IMR-90 (cell line): ENCODE results near the gene SAMD11. TPM values are rescaled to one million over a fixed set of nuclear protein-coding genes. Genes with fewer than 3 reads are reported as not detected.

Experiments
- ATAC-seq: fragments of 200-7000 bp; cut with Tn5 transposase; 2 replicates; pipeline ENCODE4 v1.9.1; 2020; ENCODE audit warnings: low read depth, mild to moderate bottlenecking, moderate library complexity
- BruUV-seq: library from RNA; stranded (reverse); fragments of 400-500 nt; replicated peaks from 2 replicates; lab custom pipeline; 2021; lab: Mats Ljungman, UMichigan
- CTCF ChIA-PET: fragments of 300-600 bp; formaldehyde crosslinking; extraction: SDS; loops from one replicate; lab custom pipeline; 2021; ENCODE audit warnings: antibody characterized with exemption; lab: Yijun Ruan, JAX
- POLR2A ChIA-PET: fragments of 300-600 bp; sonication (Branson Sonifier 250); formaldehyde crosslinking; loops from one replicate; lab custom pipeline; 2022; ENCODE audit warnings: antibody characterized with exemption; ENCODE audit not compliant: unreplicated experiment; lab: Charles Lee
- DNase-seq: peaks from one replicate; pipeline ENCODE4 v3.0.0; 2013
- H2AFZ ChIP-seq: replicated peaks from 2 replicates; pipeline ENCODE3; 2013; ENCODE audit warnings: low read length, mild to moderate bottlenecking; ENCODE audit not compliant: poor library complexity
- H2AK5ac ChIP-seq: 2 replicates; pipeline ENCODE4 v1.6.1; 2013; ENCODE audit warnings: low read depth, low read length, inconsistent platforms
- H2AK9ac ChIP-seq: replicated peaks from 2 replicates; pipeline ENCODE3; 2013; ENCODE audit warnings: mild to moderate bottlenecking, low read depth, low read length, moderate library complexity; ENCODE audit not compliant: poor library complexity
- H2BK120ac ChIP-seq: 2 replicates; pipeline ENCODE4 v1.6.1; 2013; ENCODE audit warnings: low read depth, low read length, inconsistent platforms
- H2BK15ac ChIP-seq: 3 replicates; pipeline ENCODE4 v1.6.1; 2013; ENCODE audit warnings: low read depth, low read length, inconsistent platforms
- H2BK20ac ChIP-seq: 2 replicates; pipeline ENCODE4 v1.6.1; 2013; ENCODE audit warnings: low read depth, mild to moderate bottlenecking, inconsistent platforms, low read length, moderate library complexity
- H2BK5ac ChIP-seq: 2 replicates; pipeline ENCODE4 v1.6.1; 2013; ENCODE audit warnings: mild to moderate bottlenecking, low read depth, low read length, inconsistent platforms; ENCODE audit not compliant: poor library complexity, severe bottlenecking
- H3K14ac ChIP-seq: replicated peaks from 2 replicates; pipeline ENCODE4 v1.6.1; 2013; ENCODE audit warnings: low read depth, low read length, inconsistent platforms
- H3K18ac ChIP-seq: 2 replicates; pipeline ENCODE4 v1.6.1; 2013; ENCODE audit warnings: low read depth, low read length, control low read depth
- H3K23ac ChIP-seq: 2 replicates; pipeline ENCODE4 v1.6.1; 2013; ENCODE audit warnings: low read depth, low read length, inconsistent platforms
- H3K27ac ChIP-seq: 2 replicates; pipeline ENCODE4 v1.5.1; 2013; ENCODE audit warnings: mild to moderate bottlenecking, control low read depth, low read length; ENCODE audit not compliant: insufficient read depth
- H3K27me3 ChIP-seq: 2 replicates; pipeline ENCODE4 v1.6.1; 2013; ENCODE audit warnings: low read length; ENCODE audit not compliant: control insufficient read depth, insufficient read depth
- H3K36me3 ChIP-seq: 2 replicates; pipeline ENCODE4 v1.6.1; 2013; ENCODE audit warnings: low read length, mixed read lengths; ENCODE audit not compliant: control insufficient read depth, insufficient read depth
- H3K4ac ChIP-seq: 2 replicates; pipeline ENCODE4 v1.6.1; 2013; ENCODE audit warnings: low read depth, low read length, inconsistent platforms
- H3K4me1 ChIP-seq: 2 replicates; pipeline ENCODE4 v1.6.1; 2013; ENCODE audit warnings: low read length, mixed read lengths; ENCODE audit not compliant: control insufficient read depth, insufficient read depth
- H3K4me2 ChIP-seq: 2 replicates; pipeline ENCODE4 v1.6.1; 2013; ENCODE audit warnings: low read depth, mild to moderate bottlenecking, control low read depth, low read length, moderate library complexity
- H3K4me3 ChIP-seq: 2 replicates; pipeline ENCODE4 v1.5.1; 2013; ENCODE audit warnings: low read depth, mild to moderate bottlenecking, control low read depth, low read length, moderate library complexity; ENCODE audit not compliant: insufficient read depth
- H3K56ac ChIP-seq: 2 replicates; pipeline ENCODE4 v1.6.1; 2013; ENCODE audit warnings: low read length, inconsistent platforms; ENCODE audit not compliant: insufficient read depth; ENCODE audit errors: extremely low read depth
- H3K79me1 ChIP-seq, 2 experiments: 2 replicates each; pipeline ENCODE4 v1.6.1; 2013; ENCODE audit warnings: low read length in 2 of 2, inconsistent platforms in 1 of 2, low read depth in 1 of 2
- H3K9ac ChIP-seq: 2 replicates; pipeline ENCODE4 v1.6.1; 2013; ENCODE audit warnings: low read depth, low read length, control low read depth
- H3K9me1 ChIP-seq: 2 replicates; pipeline ENCODE4 v1.6.1; 2013; ENCODE audit warnings: low read length, inconsistent platforms; ENCODE audit not compliant: insufficient read depth
- H3K9me3 ChIP-seq: 2 replicates; pipeline ENCODE4 v1.6.1; 2013; ENCODE audit warnings: low read length; ENCODE audit not compliant: control insufficient read depth, insufficient read depth
- H4K20me1 ChIP-seq: 2 replicates; pipeline ENCODE4 v1.6.1; 2013; ENCODE audit warnings: low read length, inconsistent platforms; ENCODE audit not compliant: insufficient read depth
- H4K5ac ChIP-seq: 2 replicates; pipeline ENCODE4 v1.6.1; 2013; ENCODE audit warnings: mild to moderate bottlenecking, low read depth, low read length, control low read depth
- H4K8ac ChIP-seq, 2 experiments: 2 replicates each; pipeline ENCODE4 v1.6.1; 2013; ENCODE audit warnings: low read depth in 2 of 2, low read length in 2 of 2, control low read depth in 1 of 2, inconsistent platforms in 1 of 2
- H4K91ac ChIP-seq: 2 replicates; pipeline ENCODE4 v1.6.1; 2013; ENCODE audit warnings: low read depth, low read length, inconsistent platforms; ENCODE audit not compliant: insufficient read depth
- CHD1 ChIP-seq: IDR thresholded peaks from 2 replicates; pipeline ENCODE4 v1.6.1; 2012; ENCODE audit warnings: low read depth, low read length, improper control_type of control experiment
- CTCF ChIP-seq: conservative IDR thresholded peaks from 2 replicates; pipeline ENCODE4 v1.5.1; 2012; ENCODE audit warnings: mild to moderate bottlenecking, low read depth, low read length, improper control_type of control experiment
- MAZ ChIP-seq: IDR thresholded peaks from 2 replicates; pipeline ENCODE4 v1.6.1; 2012; ENCODE audit warnings: low read depth, mild to moderate bottlenecking, low read length, improper control_type of control experiment, moderate library complexity, borderline replicate concordance
- MXI1 ChIP-seq: IDR thresholded peaks from 2 replicates; pipeline ENCODE4 v1.6.1; 2012; ENCODE audit warnings: low read depth, mild to moderate bottlenecking, low read length, moderate library complexity, borderline replicate concordance
- POLR2A ChIP-seq: IDR thresholded peaks from 2 replicates; pipeline ENCODE4 v1.6.1; 2012; ENCODE audit warnings: mild to moderate bottlenecking, low read depth, low read length
- RAD21 ChIP-seq: IDR thresholded peaks from 2 replicates; pipeline ENCODE4 v1.6.1; 2012; ENCODE audit warnings: low read length, improper control_type of control experiment
- RFX5 ChIP-seq: IDR thresholded peaks from 2 replicates; pipeline ENCODE4 v1.8.0; 2012; ENCODE audit warnings: low read depth, mild to moderate bottlenecking, low read length, moderate library complexity
- SMC3 ChIP-seq: fragments of 150-350 bp; IDR thresholded peaks from 2 replicates; pipeline ENCODE4 v1.6.1; 2016; ENCODE audit warnings: low read depth, mild to moderate bottlenecking, antibody characterized with exemption, low read length, moderate library complexity
- WGBS, 2 experiments: methylation state at CpG; one replicate each; pipeline versions ENCODE4 v1.1.5 to v1.1.7; 2013; ENCODE audit warnings: missing lambda C conversion rate in 2 of 2; ENCODE audit not compliant: insufficient read length in 1 of 2; ENCODE audit errors: extremely low coverage in 2 of 2; 5-methylcytosine and 5-hydroxymethylcytosine counted together
- dilution Hi-C: fragments of 300-500 bp; cut with HindIII; formaldehyde crosslinking; loops from one replicate; pipeline ENCODE4 v1.14.3; 2018; ENCODE audit warnings: low sequenced_read_pairs; ENCODE audit not compliant: unreplicated experiment
- in situ Hi-C: fragments of 300-500 bp; cut with MboI; formaldehyde crosslinking; loops from 3 replicates; pipeline ENCODE4 v1.14.3; 2019; ENCODE audit warnings: low sequenced_read_pairs, inconsistent platforms, mixed read lengths
- intact Hi-C: fragments of 100-400 bp; cut with micrococcal nuclease; formaldehyde crosslinking; loops from 2 replicates; pipeline ENCODE4 v1.10.0; 2022
- polyA plus RNA-seq, 3 experiments: library from polyadenylated mRNA; depleted of rRNA; stranded (reverse); fragments of >200 nt; gene quantifications; 2 replicates each; pipeline ENCODE4 v1.2.3, GENCODE V29; 2012; ENCODE audit warnings: low replicate concordance in 1 of 3
- total RNA-seq: library from RNA; depleted of rRNA; stranded (reverse); fragments of >200 nt; gene quantifications from 2 replicates; pipeline ENCODE4 v1.2.3, GENCODE V29; 2012
- TF ChIP-seq, protein P1 (sequence below): fragments of 150-350 bp; IDR thresholded peaks from 2 replicates; pipeline ENCODE4 v1.6.1; 2017; ENCODE audit warnings: mild to moderate bottlenecking, antibody characterized with exemption, low read length, low read depth

The SAMD11 gene
- total and polyA plus RNA-seq, 2 of the 4 experiments (the other 2 are of a cell fraction), result 5.9 to 22.9 TPM

- TF ChIP-seq, protein P1, sequence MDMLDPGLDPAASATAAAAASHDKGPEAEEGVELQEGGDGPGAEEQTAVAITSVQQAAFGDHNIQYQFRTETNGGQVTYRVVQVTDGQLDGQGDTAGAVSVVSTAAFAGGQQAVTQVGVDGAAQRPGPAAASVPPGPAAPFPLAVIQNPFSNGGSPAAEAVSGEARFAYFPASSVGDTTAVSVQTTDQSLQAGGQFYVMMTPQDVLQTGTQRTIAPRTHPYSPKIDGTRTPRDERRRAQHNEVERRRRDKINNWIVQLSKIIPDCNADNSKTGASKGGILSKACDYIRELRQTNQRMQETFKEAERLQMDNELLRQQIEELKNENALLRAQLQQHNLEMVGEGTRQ, result no peak
These were observed 54.5 kb downstream of the SAMD11 start (continued) for GRCh38 chr1:978069-978834.

GRCh38 chr1:978835-979743 lies 55.4 kb downstream of the SAMD11 start:
- Histone ChIP-seq H3K9me3 (no peaks in the 10 kb centered on the region), H3K9ac (no peak overlapping the region), H2BK20ac (no peak overlapping the region), H4K91ac (no peak overlapping the region), H3K56ac (no peak overlapping the region), H2BK5ac (no peak overlapping the region), H3K4me3 (no peak overlapping the region), H2AK9ac (no peak overlapping the region), H3K36me3 (no peaks in the 10 kb centered on the region), H4K8ac (no peak overlapping the region), H3K4me1 (0 out of 2 replicates have a peak, but pooled peaks cover 2% of the 10 kb centered on the region), H3K27ac (no peak overlapping the region), H3K23ac (no peak overlapping the region), H3K14ac (no peak overlapping the region), H3K18ac (no peak overlapping the region), H2BK120ac (no peak overlapping the region), H4K20me1 (no peaks in the 10 kb centered on the region; the same call in 1 of the 2 replicates), H2AK5ac (no peak overlapping the region), H3K9me1 (no peaks in the 10 kb centered on the region), H3K4me2 (no peak overlapping the region), H2BK15ac (no peak overlapping the region), H3K79me1 (no peaks in the 10 kb centered on the region), H3K4ac (no peak overlapping the region), H3K27me3 (peaks cover 5% of the 10 kb centered on the region; the same call in 1 of the 2 replicates), H2AFZ (no peak overlapping the region), H4K5ac (no peak overlapping the region)
- 84% methylated on average over 33 of the region's 60 CpGs; no CpG with 5 or more reads in 1 of the 2 experiments for WGBS, 2 experiments
- no TSS peak for BruUV-seq
- dilution Hi-C loops, result no loop called here
- ChIA-PET CTCF (no interaction called here), POLR2A (no interaction called here)
- intact Hi-C loops, result loop anchor here (5.0 kb wide), 1 partner anchor 77 kb away; no protein-coding TSS in a partner anchor
- in situ Hi-C loops, result no loop called here
- no peak for DNase-seq
- no peak for ATAC-seq
- TF ChIP-seq CTCF (no peak), MAZ (no peak), MXI1 (no peak), CHD1 (no peak), RAD21 (no peak), SMC3 (no peak), POLR2A (no peak), RFX5 (no peak)
- TF ChIP-seq, protein P1, result no peak
